Suprapubic skin (tissue), 4 donors: ENCODE data around the gene COL26A1. TPM values are rescaled to one million over a fixed set of nuclear protein-coding genes. Genes with fewer than 3 reads are reported as not detected.

ENCODE experiments used
- DNase-seq, 2 donors: peaks; one replicate each; pipeline ENCODE4 v3.0.0-alpha.2; 2019; ENCODE audit warnings: low spot score in 2 of 2
- H3K27ac ChIP-seq: fragments of 200-600 bp; sonication (generic); one replicate; pipeline ENCODE4 v1.5.1; 2019
- H3K27me3 ChIP-seq: fragments of 200-600 bp; sonication (generic); one replicate; pipeline ENCODE4 v1.5.1; 2019
- H3K36me3 ChIP-seq: fragments of 200-600 bp; sonication (generic); one replicate; pipeline ENCODE4 v1.5.1; 2019
- H3K4me1 ChIP-seq: fragments of 200-600 bp; sonication (generic); one replicate; pipeline ENCODE4 v1.5.1; 2019
- H3K4me3 ChIP-seq: fragments of 200-600 bp; sonication (generic); one replicate; pipeline ENCODE4 v1.5.1; 2019; ENCODE audit warnings: mild to moderate bottlenecking
- H3K9me3 ChIP-seq: fragments of 200-600 bp; sonication (generic); one replicate; pipeline ENCODE4 v1.5.1; 2019
- CTCF ChIP-seq, 2 donors: fragments of 200-600 bp in 1 of 2; fragments of 450-650 bp in 1 of 2; sonication (generic) in 1 of 2; IDR thresholded peaks; one replicate each; pipeline ENCODE4 v1.5.1; 2016 to 2019; ENCODE audit warnings: antibody characterized with exemption in 2 of 2, mild to moderate bottlenecking in 1 of 2, moderate library complexity in 1 of 2
- EP300 ChIP-seq: sonication (generic); formaldehyde crosslinking; IDR thresholded peaks from one replicate; pipeline ENCODE4 v1.6.1; 2017; ENCODE audit warnings: antibody characterized with exemption
- POLR2A ChIP-seq, 2 donors: fragments of 450-650 bp; IDR thresholded peaks; one replicate each; pipeline ENCODE4 v1.6.1; 2017; ENCODE audit warnings: antibody characterized with exemption in 2 of 2, mild to moderate bottlenecking in 2 of 2, moderate library complexity in 2 of 2
- POLR2AphosphoS5 ChIP-seq, 3 donors: sonication (generic); formaldehyde crosslinking; IDR thresholded peaks; one replicate each; pipeline ENCODE4 v1.6.1; 2017; ENCODE audit warnings: antibody characterized with exemption in 3 of 3
- WGBS: methylation state at CpG from one replicate; pipeline ENCODE4 v1.1.5; 2018; 5-methylcytosine and 5-hydroxymethylcytosine counted together
- total RNA-seq, 4 donors: library from RNA; depleted of rRNA; stranded (reverse); fragments of >200 nt; gene quantifications; one replicate each; pipeline ENCODE4 v1.1.0, GENCODE V29; 2016

Gene COL26A1
- total RNA-seq, 4 donors from 2014 or later, result 1.1 TPM; not detected in 3

GRCh38 chr7:101363734-101364374 lies 1.2 kb downstream of the COL26A1 start:
- Histone ChIP-seq H3K36me3 (no peaks in the 10 kb centered on the region), H3K9me3 (no peaks in the 10 kb centered on the region), H3K4me3 (peak overlapping the region; percentile 48), H3K4me1 (peaks cover 21% of the 10 kb centered on the region), H3K27me3 (peaks cover 83% of the 10 kb centered on the region), H3K27ac (no peak overlapping the region)
- WGBS, result 10% methylated on average over 5 of the region's 52 CpGs
- DNase-seq, result peak in 1 of 2 donors; percentile 67
- peak; percentile 61 to 91 for TF ChIP-seq CTCF (IDR thresholded peaks at IDR 0.05)
- TF ChIP-seq EP300, result no peak

GRCh38 chr7:101365956-101366355 lies 3.3 kb downstream of the COL26A1 start:
- WGBS, result 84% methylated on average over 2 of the region's 2 CpGs
- Histone ChIP-seq H3K4me1 (peaks cover 21% of the 10 kb centered on the region), H3K4me3 (no peak overlapping the region), H3K36me3 (no peaks in the 10 kb centered on the region), H3K27ac (no peak overlapping the region), H3K9me3 (no peaks in the 10 kb centered on the region), H3K27me3 (peaks cover 84% of the 10 kb centered on the region)
- TF ChIP-seq POLR2A (IDR thresholded peaks at IDR 0.05) (no peak), EP300 (no peak), CTCF (IDR thresholded peaks at IDR 0.05) (no peak), POLR2AphosphoS5 (IDR thresholded peaks at IDR 0.05) (no peak)
- DNase-seq, result no peak

- H3K9me3 ChIP-seq, result no peaks in the 10 kb centered on the region
- 100% methylated on average over 1 of the region's 1 CpG for WGBS
- TF ChIP-seq CTCF (IDR thresholded peaks at IDR 0.05) (no peak), POLR2AphosphoS5 (IDR thresholded peaks at IDR 0.05) (no peak), POLR2A (IDR thresholded peaks at IDR 0.05) (no peak)
- H3K27ac ChIP-seq, result no peak overlapping the region
- peaks cover 84% of the 10 kb centered on the region for H3K27me3 ChIP-seq
- H3K4me3 ChIP-seq, result no peak overlapping the region
- H3K4me1 ChIP-seq, result peaks cover 17% of the 10 kb centered on the region
- DNase-seq, result no peak
- H3K36me3 ChIP-seq, result no peaks in the 10 kb centered on the region
Observed at GRCh38 chr7:101367676-101368075, 5.0 kb downstream of the COL26A1 start.

GRCh38 chr7:101368422-101369165 lies 5.9 kb downstream of the COL26A1 start:
- peaks cover 8% of the 10 kb centered on the region for H3K4me1 ChIP-seq
- DNase-seq, result no peak
- H3K9me3 ChIP-seq, result no peaks in the 10 kb centered on the region
- H3K27ac ChIP-seq, result no peak overlapping the region
- H3K4me3 ChIP-seq, result no peak overlapping the region
- 58% methylated on average over 8 of the region's 8 CpGs for WGBS
- no peak for TF ChIP-seq POLR2A (IDR thresholded peaks at IDR 0.05)
- no peak for TF ChIP-seq CTCF (IDR thresholded peaks at IDR 0.05)
- no peak for TF ChIP-seq EP300
- no peak for TF ChIP-seq POLR2AphosphoS5 (IDR thresholded peaks at IDR 0.05)
- H3K36me3 ChIP-seq, result no peaks in the 10 kb centered on the region
- H3K27me3 ChIP-seq, result peaks cover 84% of the 10 kb centered on the region

GRCh38 chr7:101370836-101371235 lies 8.2 kb downstream of the COL26A1 start:
- Histone ChIP-seq H3K36me3 (no peaks in the 10 kb centered on the region), H3K27ac (no peak overlapping the region), H3K27me3 (peaks cover 78% of the 10 kb centered on the region), H3K9me3 (no peaks in the 10 kb centered on the region), H3K4me3 (no peak overlapping the region), H3K4me1 (peaks cover 3% of the 10 kb centered on the region)
- WGBS, result 67% methylated on average over 5 of the region's 5 CpGs
- TF ChIP-seq EP300, result no peak
- TF ChIP-seq CTCF (IDR thresholded peaks at IDR 0.05), result no peak
- DNase-seq, result no peak
